Right lobe of liver (tissue), 4 donors: ENCODE data around the gene DUXA.

Experiments used
- POLR2A ChIP-seq: fragments of 450-650 bp; IDR thresholded peaks from one replicate; pipeline ENCODE4 v1.6.1; 2017; ENCODE audit warnings: antibody characterized with exemption, mild to moderate bottlenecking
- TF ChIP-seq, protein P1 (sequence below), 4 donors: fragments of 200-600 bp in 3 of 4; fragments of 450-650 bp in 1 of 4; IDR thresholded peaks; one replicate each; pipeline versions ENCODE4 v1.5.1 to v1.8.0; 2016 to 2022; ENCODE audit warnings: antibody characterized with exemption in 4 of 4, mild to moderate bottlenecking in 2 of 4
- donor health status: DM: no; HTN: no; CAD: no.
- donor health status: DM: no; HTN: no; CAD: no.
- donor health status: DM: no; HTN: yes; CAD: no.

DNA sequence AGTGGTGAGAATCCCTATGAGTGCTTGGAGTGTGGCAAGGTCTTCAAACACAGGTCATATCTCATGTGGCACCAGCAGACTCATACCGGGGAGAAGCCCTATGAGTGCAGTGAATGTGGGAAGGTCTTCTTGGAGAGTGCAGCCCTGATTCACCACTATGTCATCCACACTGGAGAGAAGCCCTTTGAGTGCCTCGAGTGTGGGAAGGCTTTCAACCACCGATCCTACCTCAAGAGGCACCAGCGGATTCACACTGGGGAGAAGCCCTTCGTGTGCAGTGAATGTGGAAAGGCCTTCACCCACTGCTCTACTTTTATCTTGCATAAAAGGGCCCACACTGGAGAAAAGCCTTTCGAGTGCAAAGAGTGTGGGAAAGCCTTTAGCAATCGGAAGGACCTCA, 44.8 kb upstream of the DUXA start:
- TF ChIP-seq, protein P1, sequence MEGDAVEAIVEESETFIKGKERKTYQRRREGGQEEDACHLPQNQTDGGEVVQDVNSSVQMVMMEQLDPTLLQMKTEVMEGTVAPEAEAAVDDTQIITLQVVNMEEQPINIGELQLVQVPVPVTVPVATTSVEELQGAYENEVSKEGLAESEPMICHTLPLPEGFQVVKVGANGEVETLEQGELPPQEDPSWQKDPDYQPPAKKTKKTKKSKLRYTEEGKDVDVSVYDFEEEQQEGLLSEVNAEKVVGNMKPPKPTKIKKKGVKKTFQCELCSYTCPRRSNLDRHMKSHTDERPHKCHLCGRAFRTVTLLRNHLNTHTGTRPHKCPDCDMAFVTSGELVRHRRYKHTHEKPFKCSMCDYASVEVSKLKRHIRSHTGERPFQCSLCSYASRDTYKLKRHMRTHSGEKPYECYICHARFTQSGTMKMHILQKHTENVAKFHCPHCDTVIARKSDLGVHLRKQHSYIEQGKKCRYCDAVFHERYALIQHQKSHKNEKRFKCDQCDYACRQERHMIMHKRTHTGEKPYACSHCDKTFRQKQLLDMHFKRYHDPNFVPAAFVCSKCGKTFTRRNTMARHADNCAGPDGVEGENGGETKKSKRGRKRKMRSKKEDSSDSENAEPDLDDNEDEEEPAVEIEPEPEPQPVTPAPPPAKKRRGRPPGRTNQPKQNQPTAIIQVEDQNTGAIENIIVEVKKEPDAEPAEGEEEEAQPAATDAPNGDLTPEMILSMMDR (IDR thresholded peaks at IDR 0.05), result no peak
- no peak for TF ChIP-seq POLR2A
